Chondrocyte (in vitro differentiated cells): ENCODE measurements around the gene PTBP2. TPM values are rescaled to one million over a fixed set of nuclear protein-coding genes. Genes with fewer than 3 reads are reported as not detected.

ENCODE experiments used
- DNase-seq: peaks from one replicate; pipeline ENCODE4 v3.0.0; 2021; ENCODE audit warnings: mixed read lengths, low spot score
- H3K27ac Mint-ChIP-seq: one replicate; pipeline ENCODE4 v1.8.0; 2021; ENCODE audit warnings: mild to moderate bottlenecking, moderate library complexity, mixed read lengths; ENCODE audit not compliant: unreplicated experiment
- H3K27me3 Mint-ChIP-seq: 2 replicates; pipeline ENCODE4 v1.8.0; 2021; ENCODE audit warnings: low read depth, mixed read lengths
- H3K36me3 Mint-ChIP-seq: 2 replicates; pipeline ENCODE4 v1.8.0; 2021; ENCODE audit warnings: low read depth, mixed read lengths
- H3K4me1 Mint-ChIP-seq: 2 replicates; pipeline ENCODE4 v1.8.0; 2021; ENCODE audit warnings: low read depth, mild to moderate bottlenecking, mixed read lengths
- H3K4me3 Mint-ChIP-seq: one replicate; pipeline ENCODE4 v1.8.0; 2021; ENCODE audit warnings: mild to moderate bottlenecking, moderate library complexity, mixed read lengths; ENCODE audit not compliant: unreplicated experiment
- H3K9me3 Mint-ChIP-seq: 2 replicates; pipeline ENCODE4 v1.8.0; 2021; ENCODE audit warnings: low read depth, mixed read lengths
- total RNA-seq: library from RNA; stranded (reverse); gene quantifications from 3 replicates; pipeline ENCODE4 v1.2.1, GENCODE V29; 2021
- TF ChIP-seq, protein P1 (sequence below): fragments of 200-600 bp; sonication (generic); IDR thresholded peaks from 2 replicates; pipeline ENCODE4 v1.5.0; 2021; ENCODE audit warnings: antibody characterized with exemption, mild to moderate bottlenecking, moderate library complexity

PTBP2 gene
- total RNA-seq, 1 donor from 2014 or later = 13.2 TPM

DNA sequence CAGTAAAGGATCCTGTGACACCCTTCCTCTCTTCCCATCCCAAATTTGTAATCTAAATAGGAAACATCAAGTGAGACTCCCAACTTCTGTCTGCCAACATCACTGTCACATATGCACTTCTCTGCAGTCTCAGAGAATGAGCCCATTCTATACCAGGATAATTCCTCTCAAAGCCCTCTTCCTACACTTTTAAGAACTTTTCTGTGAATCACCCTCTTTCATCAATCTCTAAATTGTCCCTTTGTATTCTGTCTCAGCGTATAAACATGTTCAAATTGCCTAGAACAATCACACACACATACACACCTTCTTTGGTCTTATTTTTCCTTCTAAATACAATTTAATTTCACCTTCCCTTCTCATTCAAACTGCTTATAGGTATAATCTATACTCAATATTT, 111.8 kb downstream of the PTBP2 start:
- TF ChIP-seq, protein P1, sequence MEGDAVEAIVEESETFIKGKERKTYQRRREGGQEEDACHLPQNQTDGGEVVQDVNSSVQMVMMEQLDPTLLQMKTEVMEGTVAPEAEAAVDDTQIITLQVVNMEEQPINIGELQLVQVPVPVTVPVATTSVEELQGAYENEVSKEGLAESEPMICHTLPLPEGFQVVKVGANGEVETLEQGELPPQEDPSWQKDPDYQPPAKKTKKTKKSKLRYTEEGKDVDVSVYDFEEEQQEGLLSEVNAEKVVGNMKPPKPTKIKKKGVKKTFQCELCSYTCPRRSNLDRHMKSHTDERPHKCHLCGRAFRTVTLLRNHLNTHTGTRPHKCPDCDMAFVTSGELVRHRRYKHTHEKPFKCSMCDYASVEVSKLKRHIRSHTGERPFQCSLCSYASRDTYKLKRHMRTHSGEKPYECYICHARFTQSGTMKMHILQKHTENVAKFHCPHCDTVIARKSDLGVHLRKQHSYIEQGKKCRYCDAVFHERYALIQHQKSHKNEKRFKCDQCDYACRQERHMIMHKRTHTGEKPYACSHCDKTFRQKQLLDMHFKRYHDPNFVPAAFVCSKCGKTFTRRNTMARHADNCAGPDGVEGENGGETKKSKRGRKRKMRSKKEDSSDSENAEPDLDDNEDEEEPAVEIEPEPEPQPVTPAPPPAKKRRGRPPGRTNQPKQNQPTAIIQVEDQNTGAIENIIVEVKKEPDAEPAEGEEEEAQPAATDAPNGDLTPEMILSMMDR = no peak
- Mint-ChIP-seq H3K9me3 (no peaks in the 10 kb centered on the region), H3K27me3 (no peaks in the 10 kb centered on the region), H3K4me3 (no peak overlapping the region), H3K36me3 (no peaks in the 10 kb centered on the region), H3K4me1 (peaks cover 11% of the 10 kb centered on the region), H3K27ac (no peak overlapping the region)
- no peak for DNase-seq

DNA sequence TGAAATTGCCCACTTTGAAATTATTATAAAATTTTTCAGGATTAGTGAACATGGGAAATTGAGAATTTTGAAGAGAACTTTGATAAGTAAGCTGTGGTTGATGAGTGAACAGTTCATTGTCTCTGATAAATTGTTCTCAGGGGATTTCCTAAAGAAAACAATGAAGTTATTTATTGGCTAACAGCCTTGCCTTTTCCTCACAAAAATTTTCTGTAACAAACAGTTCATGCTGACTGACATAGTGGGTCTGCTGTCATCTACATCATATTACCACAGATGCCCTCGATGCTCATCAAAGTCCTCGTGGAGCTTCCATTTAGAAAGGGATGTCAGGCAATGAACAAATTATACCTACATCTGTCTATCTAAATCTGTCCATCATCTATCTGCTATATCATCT, 113.4 kb downstream of the PTBP2 start:
- Mint-ChIP-seq H3K27me3 (no peaks in the 10 kb centered on the region), H3K27ac (no peak overlapping the region), H3K9me3 (no peaks in the 10 kb centered on the region), H3K4me1 (peaks cover 11% of the 10 kb centered on the region), H3K36me3 (no peaks in the 10 kb centered on the region), H3K4me3 (no peak overlapping the region)
- DNase-seq = no peak
- TF ChIP-seq, protein P1 = no peak

DNA sequence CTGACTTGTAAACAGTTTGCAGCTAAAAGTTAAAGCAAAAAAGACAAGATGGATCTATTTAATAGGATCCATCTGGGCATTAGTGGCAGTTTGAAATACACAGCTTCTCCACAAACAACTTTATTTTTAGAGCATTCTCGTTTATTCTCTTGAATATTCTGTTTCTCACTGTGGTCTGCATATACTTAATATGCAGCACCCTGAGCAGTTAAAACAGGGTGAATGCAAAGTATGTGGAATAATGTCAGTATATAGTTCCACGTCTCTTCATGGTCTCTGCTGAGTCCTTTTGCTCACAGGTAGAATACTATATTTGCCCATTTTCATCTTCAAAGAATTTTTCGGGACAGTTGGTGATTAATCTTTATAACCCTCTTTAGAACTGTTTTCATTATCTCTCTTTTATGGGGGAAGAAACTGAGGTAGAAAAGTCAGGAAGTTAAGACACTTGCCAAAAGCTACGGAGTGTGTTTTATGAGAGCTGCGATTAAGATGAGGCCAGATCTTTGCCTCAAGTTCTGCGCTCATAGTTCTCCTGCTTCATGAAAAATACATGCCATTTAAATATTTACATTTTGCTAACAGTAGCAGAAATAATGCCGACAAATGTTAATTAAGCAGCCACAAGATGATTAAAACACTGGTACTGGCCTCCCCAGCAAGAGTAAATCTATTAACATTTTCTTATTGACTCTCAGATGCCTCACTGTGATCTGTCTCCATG, 115.6 kb downstream of the PTBP2 start:
- peaks cover 11% of the 10 kb centered on the region for H3K4me1 Mint-ChIP-seq
- no peaks in the 10 kb centered on the region for H3K9me3 Mint-ChIP-seq
- H3K27ac Mint-ChIP-seq = no peak overlapping the region
- DNase-seq = no peak
- TF ChIP-seq, protein P1 = no peak
- H3K36me3 Mint-ChIP-seq = no peaks in the 10 kb centered on the region
- H3K4me3 Mint-ChIP-seq = no peak overlapping the region
- H3K27me3 Mint-ChIP-seq = no peaks in the 10 kb centered on the region

GRCh38 chr1:96837781-96838216, 116.2 kb downstream of the PTBP2 start:
- H3K4me1 Mint-ChIP-seq = peaks cover 12% of the 10 kb centered on the region
- H3K27ac Mint-ChIP-seq = no peak overlapping the region
- TF ChIP-seq, protein P1 = no peak
- DNase-seq = no peak
- no peaks in the 10 kb centered on the region for H3K36me3 Mint-ChIP-seq
- no peaks in the 10 kb centered on the region for H3K27me3 Mint-ChIP-seq
- H3K9me3 Mint-ChIP-seq = no peaks in the 10 kb centered on the region
- no peak overlapping the region for H3K4me3 Mint-ChIP-seq

GRCh38 chr1:96840396-96840795, 118.8 kb downstream of the PTBP2 start:
- Mint-ChIP-seq H3K36me3 (no peaks in the 10 kb centered on the region), H3K9me3 (no peaks in the 10 kb centered on the region), H3K27ac (no peak overlapping the region), H3K4me1 (peaks cover 24% of the 10 kb centered on the region), H3K27me3 (no peaks in the 10 kb centered on the region), H3K4me3 (no peak overlapping the region)
- no peak for DNase-seq
- TF ChIP-seq, protein P1 = no peak
